ENCODE results near the gene AUTS2.

DNA sequence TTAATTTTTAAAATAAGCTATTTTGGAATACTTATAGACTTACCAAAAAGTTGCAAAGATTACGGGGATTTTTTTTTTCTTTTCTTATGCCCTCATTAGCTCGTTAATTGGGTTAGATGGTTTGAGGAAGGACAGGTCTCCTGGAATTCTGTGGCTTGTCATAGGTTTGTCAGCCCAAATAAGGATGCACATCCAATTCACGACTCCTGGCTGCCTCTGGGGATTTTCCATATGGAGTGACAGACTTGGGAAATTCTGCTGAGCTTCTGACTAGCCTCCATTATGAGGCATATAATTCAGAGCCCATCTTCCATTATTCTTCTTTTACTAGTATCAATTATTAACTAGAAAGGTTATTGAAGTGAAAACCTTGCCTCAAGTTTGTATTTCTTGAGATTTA is 102.1 kb downstream of the AUTS2 start:
- no peak for TF ChIP-seq CTCF (IDR thresholded peaks at IDR 0.05)
- no peak for TF ChIP-seq POLR2A (IDR thresholded peaks at IDR 0.05)
